ENCODE data around the gene CACNA1B.

CACNA1B gene

DNA sequence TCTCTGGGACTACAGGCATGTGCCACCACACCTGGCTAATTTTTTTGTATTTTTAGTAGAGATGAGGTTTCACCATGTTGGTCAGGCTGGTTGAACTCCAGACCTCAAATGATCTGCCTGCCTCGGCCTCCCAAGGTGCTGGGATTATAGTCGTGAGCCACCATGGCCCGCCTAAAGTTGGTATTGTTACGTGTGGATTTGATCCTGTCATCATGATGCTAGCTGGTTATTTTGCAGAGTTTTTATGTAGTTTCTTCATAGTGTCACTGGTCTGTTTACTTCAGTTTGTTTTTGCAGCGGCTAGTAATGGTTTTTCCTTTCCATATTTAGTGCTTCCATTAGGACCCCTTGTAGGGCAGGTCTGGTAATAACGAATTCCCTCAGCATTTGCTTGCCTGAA, 85.9 kb downstream of the CACNA1B start:
- TF ChIP-seq, protein P1, sequence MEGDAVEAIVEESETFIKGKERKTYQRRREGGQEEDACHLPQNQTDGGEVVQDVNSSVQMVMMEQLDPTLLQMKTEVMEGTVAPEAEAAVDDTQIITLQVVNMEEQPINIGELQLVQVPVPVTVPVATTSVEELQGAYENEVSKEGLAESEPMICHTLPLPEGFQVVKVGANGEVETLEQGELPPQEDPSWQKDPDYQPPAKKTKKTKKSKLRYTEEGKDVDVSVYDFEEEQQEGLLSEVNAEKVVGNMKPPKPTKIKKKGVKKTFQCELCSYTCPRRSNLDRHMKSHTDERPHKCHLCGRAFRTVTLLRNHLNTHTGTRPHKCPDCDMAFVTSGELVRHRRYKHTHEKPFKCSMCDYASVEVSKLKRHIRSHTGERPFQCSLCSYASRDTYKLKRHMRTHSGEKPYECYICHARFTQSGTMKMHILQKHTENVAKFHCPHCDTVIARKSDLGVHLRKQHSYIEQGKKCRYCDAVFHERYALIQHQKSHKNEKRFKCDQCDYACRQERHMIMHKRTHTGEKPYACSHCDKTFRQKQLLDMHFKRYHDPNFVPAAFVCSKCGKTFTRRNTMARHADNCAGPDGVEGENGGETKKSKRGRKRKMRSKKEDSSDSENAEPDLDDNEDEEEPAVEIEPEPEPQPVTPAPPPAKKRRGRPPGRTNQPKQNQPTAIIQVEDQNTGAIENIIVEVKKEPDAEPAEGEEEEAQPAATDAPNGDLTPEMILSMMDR (IDR thresholded peaks at IDR 0.05; ENCODE audit: borderline replicate concordance, control extremely low read depth, extremely low read depth, insufficient read depth, missing control alignments) = no peak
- DNase-seq (ENCODE audit: low spot score) = no peak
- in situ Hi-C loops (cut with MboI; ENCODE audit: low sequenced_read_pairs, unreplicated experiment) = no loop called here

DNA sequence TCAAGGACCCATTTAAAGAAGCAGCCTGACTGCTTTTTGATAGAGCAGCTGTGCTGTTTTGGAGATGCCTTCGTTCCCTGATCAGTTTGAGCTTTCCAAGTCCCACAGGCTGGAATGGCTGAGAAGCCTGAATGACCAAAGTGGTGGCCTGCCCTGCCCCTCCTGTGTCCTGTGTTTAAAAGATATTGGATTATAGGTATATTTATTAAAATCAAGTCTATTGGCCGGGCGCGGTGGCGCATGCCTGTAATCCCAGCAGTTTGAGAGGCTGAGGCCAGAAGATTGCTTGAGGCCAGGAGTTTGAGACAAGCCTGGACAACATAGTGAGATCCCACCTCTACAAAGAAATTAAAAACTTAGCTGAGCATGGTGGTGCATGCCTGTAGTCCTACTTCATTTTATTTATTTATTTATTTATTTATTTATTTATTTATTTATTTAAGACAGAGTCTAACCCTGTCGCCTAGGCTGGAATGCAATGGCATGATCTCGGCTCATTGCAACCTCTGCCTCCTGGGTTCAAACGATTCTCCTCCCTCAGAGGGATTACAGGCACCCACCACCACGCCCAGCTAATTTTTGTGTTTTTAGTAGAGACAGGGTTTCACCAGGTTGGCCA, 87.7 kb downstream of the CACNA1B start:
- TF ChIP-seq, protein P1 (IDR thresholded peaks at IDR 0.05; ENCODE audit: borderline replicate concordance, control extremely low read depth, extremely low read depth, insufficient read depth, missing control alignments) = no peak
- no peak for DNase-seq (ENCODE audit: low spot score)
- in situ Hi-C loops (cut with MboI; ENCODE audit: low sequenced_read_pairs, unreplicated experiment) = no loop called here

DNA sequence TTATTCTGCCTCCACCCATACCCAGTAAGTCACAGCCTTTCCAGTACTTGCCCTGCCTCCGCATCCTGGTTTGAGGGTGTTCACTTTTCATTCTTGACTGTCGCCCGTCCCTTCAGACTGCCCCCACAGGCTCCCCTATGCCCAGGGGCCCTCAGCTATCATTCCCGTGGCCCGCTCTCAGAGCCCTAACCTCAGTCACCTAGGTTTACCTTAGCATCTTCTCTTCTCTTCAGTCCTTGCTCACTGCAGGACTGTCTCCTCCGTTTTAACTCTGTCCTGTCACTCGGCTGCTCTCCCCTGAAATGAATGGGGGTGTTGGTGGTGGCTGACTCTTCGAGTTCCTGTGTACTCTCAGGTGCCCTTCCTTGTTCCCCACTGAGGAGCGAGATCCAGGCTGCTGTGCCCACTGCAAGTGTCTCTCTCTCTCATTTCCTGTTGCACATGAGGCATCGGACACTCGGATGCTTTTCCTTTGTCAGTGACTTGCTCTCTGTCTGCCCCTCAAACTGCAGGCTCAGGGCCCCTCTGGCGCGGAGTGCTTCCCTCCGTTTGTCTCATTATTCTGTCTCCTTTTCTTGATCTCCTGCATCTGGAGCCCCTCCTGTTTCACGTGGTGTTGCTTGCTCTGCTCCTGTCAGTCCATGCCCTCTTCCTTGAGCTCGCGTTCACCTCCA, 89.8 kb downstream of the CACNA1B start:
- peak; percentile 11 for DNase-seq (ENCODE audit: low spot score)
- in situ Hi-C loops (cut with MboI; ENCODE audit: low sequenced_read_pairs, unreplicated experiment) = no loop called here
- TF ChIP-seq, protein P1 (IDR thresholded peaks at IDR 0.05; ENCODE audit: borderline replicate concordance, control extremely low read depth, extremely low read depth, insufficient read depth, missing control alignments) = no peak

DNA sequence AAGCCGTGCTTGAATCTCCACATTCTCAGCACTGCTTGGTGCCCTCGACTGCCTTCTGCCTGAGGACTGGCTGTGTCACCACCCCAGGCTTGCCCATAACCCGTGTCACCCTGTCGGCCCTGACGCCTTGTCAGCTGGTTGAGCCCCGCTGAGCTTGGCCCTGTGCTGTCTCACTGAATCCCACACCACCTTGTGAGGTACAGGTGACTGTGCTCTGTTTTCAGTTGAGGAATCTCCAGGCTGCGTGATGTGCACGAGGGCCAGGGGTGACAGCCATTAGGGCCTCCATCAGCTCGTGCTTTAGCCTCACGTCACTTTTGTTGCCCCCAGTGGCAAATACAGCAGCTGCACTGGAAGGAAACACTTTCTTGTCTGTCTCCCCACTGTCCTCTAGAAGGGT, 90.7 kb downstream of the CACNA1B start:
- TF ChIP-seq, protein P1 (IDR thresholded peaks at IDR 0.05; ENCODE audit: borderline replicate concordance, control extremely low read depth, extremely low read depth, insufficient read depth, missing control alignments) = no peak
- DNase-seq (ENCODE audit: low spot score) = peak; percentile 37
- in situ Hi-C loops (cut with MboI; ENCODE audit: low sequenced_read_pairs, unreplicated experiment) = no loop called here

DNA sequence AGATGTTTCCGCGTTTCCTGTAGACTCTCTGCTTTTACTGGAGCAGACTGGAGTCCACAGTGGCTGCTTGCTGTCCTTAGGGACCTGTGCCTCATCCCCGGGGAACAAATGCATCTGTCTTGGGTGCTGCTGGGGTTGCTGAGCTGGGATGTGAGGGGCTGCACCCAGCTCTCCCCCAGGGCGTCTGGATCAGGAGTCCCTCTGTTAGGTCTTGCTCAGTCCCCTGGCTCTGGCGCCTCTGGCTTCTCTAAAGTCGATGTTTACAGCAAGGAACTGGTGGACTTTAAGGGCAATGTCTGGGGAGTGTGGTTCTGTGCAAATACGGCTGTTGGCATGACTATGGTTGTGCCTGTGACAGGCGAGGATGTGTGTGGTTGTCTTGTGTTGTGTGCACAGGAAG, 91.4 kb downstream of the CACNA1B start:
- in situ Hi-C loops (cut with MboI; ENCODE audit: low sequenced_read_pairs, unreplicated experiment) = no loop called here
- peak; percentile 17 for DNase-seq (ENCODE audit: low spot score)

DNA sequence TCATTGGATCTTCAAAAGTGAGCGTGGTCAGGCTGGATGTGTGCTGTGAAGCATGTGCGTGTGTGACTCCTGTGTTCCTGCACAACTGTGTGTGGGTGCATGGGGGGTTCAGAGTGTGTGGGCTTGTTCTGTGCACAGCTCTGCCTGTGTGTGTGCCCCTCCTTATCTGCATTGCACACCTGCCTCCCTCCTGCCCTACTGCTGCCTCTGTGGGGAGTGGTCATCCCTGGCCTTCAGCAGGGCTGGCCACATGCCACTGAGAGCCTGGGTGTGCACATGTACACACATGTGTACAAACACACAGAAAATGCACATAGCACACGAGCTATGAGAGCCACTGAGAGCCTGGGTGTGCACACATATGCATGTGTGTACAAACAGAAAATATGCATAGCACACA, 92.1 kb downstream of the CACNA1B start:
- TF ChIP-seq, protein P1 (IDR thresholded peaks at IDR 0.05; ENCODE audit: borderline replicate concordance, control extremely low read depth, extremely low read depth, insufficient read depth, missing control alignments) = no peak
- in situ Hi-C loops (cut with MboI; ENCODE audit: low sequenced_read_pairs, unreplicated experiment) = no loop called here
- DNase-seq (ENCODE audit: low spot score) = no peak

More for the DNA sequence above, 91.4 kb downstream of the CACNA1B start:
- TF ChIP-seq, protein P1 (IDR thresholded peaks at IDR 0.05; ENCODE audit: borderline replicate concordance, control extremely low read depth, extremely low read depth, insufficient read depth, missing control alignments) = no peak
